Neural progenitor cell (in vitro differentiated cells): ENCODE measurements around the gene SMAP2. TPM values are rescaled to one million over a fixed set of nuclear protein-coding genes. Genes with fewer than 3 reads are reported as not detected.

ENCODE experiments used
- DNase-seq: peaks from one replicate; pipeline ENCODE4 v3.0.0-alpha.2; 2016; ENCODE audit warnings: low spot score
- H2AFZ ChIP-seq: fragments of 200-600 bp; sonication (generic); replicated peaks from 2 replicates; pipeline ENCODE4 v1.6.1; 2016; ENCODE audit warnings: antibody characterized with exemption
- H3F3A ChIP-seq: fragments of 200-600 bp; sonication (generic); 2 replicates; pipeline ENCODE4 v1.6.1; 2016; ENCODE audit warnings: antibody characterized with exemption, low read depth
- H3K27ac ChIP-seq: fragments of 200-600 bp; sonication (generic); 2 replicates; pipeline ENCODE4 v1.5.1; 2016; ENCODE audit warnings: mild to moderate bottlenecking
- H3K27me3 ChIP-seq: fragments of 200-600 bp; sonication (generic); 2 replicates; pipeline ENCODE4 v1.6.1; 2016; ENCODE audit warnings: mild to moderate bottlenecking, moderate library complexity
- H3K36me3 ChIP-seq: fragments of 200-600 bp; sonication (generic); 2 replicates; pipeline ENCODE4 v1.5.1; 2016
- H3K4me1 ChIP-seq: fragments of 200-600 bp; sonication (generic); 2 replicates; pipeline ENCODE4 v1.6.1; 2016; ENCODE audit warnings: mixed run types
- H3K4me2 ChIP-seq: fragments of 200-600 bp; sonication (generic); 2 replicates; pipeline ENCODE4 v1.6.1; 2016
- H3K4me3 ChIP-seq: fragments of 200-600 bp; sonication (generic); 2 replicates; pipeline ENCODE4 v1.5.1; 2016
- H3K79me2 ChIP-seq: fragments of 200-600 bp; sonication (generic); 2 replicates; pipeline ENCODE4 v1.6.1; 2016; ENCODE audit warnings: low read depth
- H3K9ac ChIP-seq: fragments of 200-600 bp; sonication (generic); 2 replicates; pipeline ENCODE4 v1.6.1; 2016
- H3K9me3 ChIP-seq: fragments of 200-600 bp; sonication (generic); 2 replicates; pipeline ENCODE4 v1.5.1; 2016; ENCODE audit warnings: low read depth
- H4K20me1 ChIP-seq: fragments of 200-600 bp; sonication (generic); 2 replicates; pipeline ENCODE4 v1.6.1; 2016; ENCODE audit warnings: low read depth
- H3K27ac Mint-ChIP-seq: 3 replicates; pipeline ENCODE4 v1.8.0; 2021; ENCODE audit warnings: mixed read lengths
- H3K27me3 Mint-ChIP-seq: 2 replicates; pipeline ENCODE4 v1.8.0; 2022; ENCODE audit warnings: low read depth, mild to moderate bottlenecking, inconsistent platforms, moderate library complexity, mixed read lengths; ENCODE audit not compliant: insufficient read depth
- H3K36me3 Mint-ChIP-seq: 3 replicates; pipeline ENCODE4 v1.8.0; 2021; ENCODE audit warnings: mixed read lengths
- H3K4me1 Mint-ChIP-seq: 3 replicates; pipeline ENCODE4 v1.8.0; 2021; ENCODE audit warnings: mixed read lengths
- H3K4me3 Mint-ChIP-seq: 3 replicates; pipeline ENCODE4 v1.8.0; 2021; ENCODE audit warnings: mild to moderate bottlenecking, moderate library complexity, mixed read lengths
- H3K9me3 Mint-ChIP-seq: 3 replicates; pipeline ENCODE4 v1.8.0; 2020; ENCODE audit warnings: mixed read lengths
- EZH2 ChIP-seq: fragments of 200-600 bp; sonication (generic); IDR thresholded peaks from 2 replicates; pipeline ENCODE4 v1.6.1; 2017; ENCODE audit warnings: antibody characterized with exemption, mild to moderate bottlenecking, moderate library complexity
- EZH2phosphoT487 ChIP-seq: fragments of 200-600 bp; sonication (generic); IDR thresholded peaks from 2 replicates; pipeline ENCODE4 v1.6.1; 2017; ENCODE audit warnings: antibody characterized with exemption
- total RNA-seq: library from RNA; depleted of rRNA; stranded (reverse); fragments of >200 nt; gene quantifications from 2 replicates; pipeline ENCODE4 v1.2.3, GENCODE V29; 2015; ENCODE audit warnings: low replicate concordance
- TF ChIP-seq, protein P1 (sequence below): fragments of 200-600 bp; sonication (generic); IDR thresholded peaks from 2 replicates; pipeline ENCODE4 v1.5.1; 2017; ENCODE audit warnings: antibody characterized with exemption, mild to moderate bottlenecking

Gene SMAP2
- total RNA-seq, 1 donor from 2014 or later: 9.4 TPM

DNA sequence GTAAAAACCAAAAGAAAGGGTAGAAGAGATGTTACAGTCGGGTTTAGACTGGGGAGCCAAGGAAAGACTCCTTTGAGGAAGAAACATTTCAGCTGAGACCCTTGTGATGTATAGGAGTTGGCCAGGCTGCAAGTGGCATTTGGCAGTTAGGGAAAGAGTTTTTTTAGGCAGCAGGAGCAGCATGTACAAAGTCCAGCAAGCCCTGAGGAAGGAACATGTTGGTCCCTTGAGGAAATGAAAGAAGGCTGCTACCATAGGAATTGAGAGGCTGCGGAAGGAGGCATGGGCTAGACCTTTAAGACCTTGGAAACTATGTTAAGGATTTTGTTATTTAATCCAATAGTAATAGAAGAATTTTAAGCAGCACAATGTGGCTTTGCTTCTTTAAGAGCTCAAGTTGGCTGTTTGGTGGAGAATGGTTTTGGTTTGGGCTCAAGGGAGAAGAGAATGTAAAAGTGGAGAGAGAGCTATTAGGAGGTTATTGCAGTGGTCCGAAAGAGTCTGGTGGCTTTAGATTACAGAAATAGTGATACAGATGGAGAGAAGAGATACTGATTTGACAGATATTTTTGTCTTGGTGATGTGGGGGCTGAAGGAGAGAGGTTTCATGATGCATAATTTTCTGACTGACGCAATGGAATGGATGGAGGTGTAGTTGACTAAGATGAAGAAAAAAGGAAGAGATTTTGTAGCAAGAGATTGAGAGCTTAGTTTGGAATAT, 26.6 kb downstream of the SMAP2 start:
- Histone ChIP-seq H3K79me2 (no peaks in the 10 kb centered on the region), H3K4me1 (no peaks in the 10 kb centered on the region), H2AFZ (no peak overlapping the region), H3K9me3 (no peaks in the 10 kb centered on the region), H3F3A (no peaks in the 10 kb centered on the region), H3K9ac (no peak overlapping the region), H3K4me3 (no peak overlapping the region), H4K20me1 (no peaks in the 10 kb centered on the region), H3K27me3 (no peaks in the 10 kb centered on the region), H3K36me3 (no peaks in the 10 kb centered on the region), H3K27ac (no peak overlapping the region), H3K4me2 (no peak overlapping the region)
- no peak overlapping the region for H3K4me3 Mint-ChIP-seq
- no peak overlapping the region for H3K27ac Mint-ChIP-seq
- no peak for DNase-seq
- no peaks in the 10 kb centered on the region for H3K27me3 Mint-ChIP-seq
- no peaks in the 10 kb centered on the region for H3K36me3 Mint-ChIP-seq
- TF ChIP-seq EZH2phosphoT487 (no peak), EZH2 (no peak)
- TF ChIP-seq, protein P1, sequence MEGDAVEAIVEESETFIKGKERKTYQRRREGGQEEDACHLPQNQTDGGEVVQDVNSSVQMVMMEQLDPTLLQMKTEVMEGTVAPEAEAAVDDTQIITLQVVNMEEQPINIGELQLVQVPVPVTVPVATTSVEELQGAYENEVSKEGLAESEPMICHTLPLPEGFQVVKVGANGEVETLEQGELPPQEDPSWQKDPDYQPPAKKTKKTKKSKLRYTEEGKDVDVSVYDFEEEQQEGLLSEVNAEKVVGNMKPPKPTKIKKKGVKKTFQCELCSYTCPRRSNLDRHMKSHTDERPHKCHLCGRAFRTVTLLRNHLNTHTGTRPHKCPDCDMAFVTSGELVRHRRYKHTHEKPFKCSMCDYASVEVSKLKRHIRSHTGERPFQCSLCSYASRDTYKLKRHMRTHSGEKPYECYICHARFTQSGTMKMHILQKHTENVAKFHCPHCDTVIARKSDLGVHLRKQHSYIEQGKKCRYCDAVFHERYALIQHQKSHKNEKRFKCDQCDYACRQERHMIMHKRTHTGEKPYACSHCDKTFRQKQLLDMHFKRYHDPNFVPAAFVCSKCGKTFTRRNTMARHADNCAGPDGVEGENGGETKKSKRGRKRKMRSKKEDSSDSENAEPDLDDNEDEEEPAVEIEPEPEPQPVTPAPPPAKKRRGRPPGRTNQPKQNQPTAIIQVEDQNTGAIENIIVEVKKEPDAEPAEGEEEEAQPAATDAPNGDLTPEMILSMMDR: no peak
- no peaks in the 10 kb centered on the region for H3K9me3 Mint-ChIP-seq
- no peaks in the 10 kb centered on the region for H3K4me1 Mint-ChIP-seq

DNA sequence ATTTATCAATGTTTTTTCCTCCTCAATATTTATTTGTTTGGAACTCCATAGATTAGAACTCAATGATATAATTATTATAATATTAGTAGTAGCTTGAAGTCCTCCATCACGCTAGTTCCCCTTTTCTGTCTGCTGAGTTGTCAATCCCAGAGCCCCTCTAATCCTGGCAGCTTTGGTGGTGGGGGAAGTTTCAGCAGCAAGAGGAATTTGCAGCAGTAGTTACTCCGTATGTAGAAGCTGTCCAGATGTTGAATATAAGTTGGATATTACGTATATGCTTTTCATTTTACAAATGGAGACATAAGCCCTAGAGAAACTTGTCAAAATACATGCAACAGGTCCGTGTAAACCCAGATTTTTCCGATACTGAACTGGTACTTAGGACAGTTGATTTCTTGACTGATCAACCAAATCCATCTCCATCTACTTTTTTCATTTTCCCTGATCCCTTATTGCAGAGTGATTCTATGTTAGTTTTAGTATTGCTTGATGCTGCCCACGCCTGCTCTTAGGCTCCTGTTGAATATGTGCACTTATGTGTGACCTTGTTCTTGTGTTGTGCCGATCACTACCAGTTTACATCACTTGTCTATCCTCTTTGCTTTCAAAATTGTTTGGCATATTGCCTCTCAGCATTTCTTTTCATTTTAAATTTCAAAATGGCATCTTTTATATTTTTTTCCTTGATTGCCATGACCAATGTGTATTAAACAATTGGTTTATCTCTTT, 28.1 kb downstream of the SMAP2 start:
- H3K27ac Mint-ChIP-seq: no peak overlapping the region
- Histone ChIP-seq H3F3A (no peaks in the 10 kb centered on the region), H3K9ac (no peak overlapping the region), H3K4me2 (no peak overlapping the region), H3K9me3 (no peaks in the 10 kb centered on the region), H3K79me2 (no peaks in the 10 kb centered on the region), H3K27me3 (no peaks in the 10 kb centered on the region), H4K20me1 (no peaks in the 10 kb centered on the region), H3K27ac (no peak overlapping the region), H2AFZ (no peak overlapping the region), H3K4me1 (no peaks in the 10 kb centered on the region), H3K4me3 (no peak overlapping the region), H3K36me3 (no peaks in the 10 kb centered on the region)
- no peak for TF ChIP-seq EZH2
- TF ChIP-seq EZH2phosphoT487: no peak
- TF ChIP-seq, protein P1: no peak
- H3K36me3 Mint-ChIP-seq: no peaks in the 10 kb centered on the region
- no peaks in the 10 kb centered on the region for H3K4me1 Mint-ChIP-seq
- H3K9me3 Mint-ChIP-seq: no peaks in the 10 kb centered on the region
- no peak overlapping the region for H3K4me3 Mint-ChIP-seq
- DNase-seq: no peak
- no peaks in the 10 kb centered on the region for H3K27me3 Mint-ChIP-seq

DNA sequence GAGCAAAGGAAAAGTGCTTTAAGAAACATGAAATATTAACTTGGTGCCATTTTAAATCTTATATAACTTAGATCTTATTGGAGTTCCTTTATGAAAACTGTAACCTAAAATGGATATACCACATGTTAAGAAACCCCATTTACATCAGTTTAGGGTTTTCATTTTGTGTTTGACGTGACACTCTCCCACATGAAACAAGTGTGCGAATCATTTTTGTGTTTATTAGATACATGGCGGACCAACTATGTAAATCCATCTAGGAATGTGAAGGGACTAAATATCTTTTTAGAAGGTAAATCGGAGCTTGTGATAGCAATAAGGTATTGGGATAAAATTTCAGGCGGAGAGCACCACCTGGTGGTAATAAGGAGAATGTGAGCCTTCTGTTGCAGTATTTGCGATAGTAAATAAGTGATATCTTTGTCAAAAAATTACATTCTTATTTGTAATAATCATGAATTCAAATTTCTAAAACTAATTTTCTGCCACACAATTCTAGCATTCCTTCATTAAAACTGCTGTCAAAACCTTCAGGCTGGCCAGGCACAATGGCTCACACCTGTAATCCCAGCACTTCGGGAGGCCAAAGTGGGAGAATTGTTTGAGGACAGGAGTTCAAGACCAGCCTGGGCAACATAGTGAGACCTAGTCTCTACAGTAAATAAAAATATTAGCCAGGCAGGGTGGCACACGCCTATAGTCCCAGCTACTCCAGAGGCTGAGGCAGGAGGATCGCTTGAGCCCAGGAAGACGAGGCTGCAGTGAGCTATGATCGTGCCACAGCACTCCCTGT, 31.3 kb downstream of the SMAP2 start:
- no peak overlapping the region for H3K9ac ChIP-seq
- H3K4me3 ChIP-seq: no peak overlapping the region
- no peaks in the 10 kb centered on the region for H4K20me1 ChIP-seq
- no peak overlapping the region for H3K4me2 ChIP-seq
- DNase-seq: peak; percentile 46
- Mint-ChIP-seq H3K27ac (no peak overlapping the region), H3K27me3 (no peaks in the 10 kb centered on the region), H3K4me1 (no peaks in the 10 kb centered on the region), H3K36me3 (peaks cover 5% of the 10 kb centered on the region), H3K4me3 (no peak overlapping the region), H3K9me3 (no peaks in the 10 kb centered on the region)
- no peaks in the 10 kb centered on the region for H3F3A ChIP-seq
- TF ChIP-seq EZH2: no peak
- TF ChIP-seq, protein P1: peak; percentile 98
- peaks cover 3% of the 10 kb centered on the region for H3K4me1 ChIP-seq
- H3K27ac ChIP-seq: no peak overlapping the region
- H3K9me3 ChIP-seq: no peaks in the 10 kb centered on the region
- H3K27me3 ChIP-seq: no peaks in the 10 kb centered on the region
- no peak overlapping the region for H2AFZ ChIP-seq
- H3K36me3 ChIP-seq: no peaks in the 10 kb centered on the region
- no peaks in the 10 kb centered on the region for H3K79me2 ChIP-seq
